ENCODE measurements around the gene C16orf96. TPM values are rescaled to one million over a fixed set of nuclear protein-coding genes. Genes with fewer than 3 reads are reported as not detected.

C16orf96 gene
- polyA plus RNA-seq, 1 donor, result 0.18 TPM

DNA sequence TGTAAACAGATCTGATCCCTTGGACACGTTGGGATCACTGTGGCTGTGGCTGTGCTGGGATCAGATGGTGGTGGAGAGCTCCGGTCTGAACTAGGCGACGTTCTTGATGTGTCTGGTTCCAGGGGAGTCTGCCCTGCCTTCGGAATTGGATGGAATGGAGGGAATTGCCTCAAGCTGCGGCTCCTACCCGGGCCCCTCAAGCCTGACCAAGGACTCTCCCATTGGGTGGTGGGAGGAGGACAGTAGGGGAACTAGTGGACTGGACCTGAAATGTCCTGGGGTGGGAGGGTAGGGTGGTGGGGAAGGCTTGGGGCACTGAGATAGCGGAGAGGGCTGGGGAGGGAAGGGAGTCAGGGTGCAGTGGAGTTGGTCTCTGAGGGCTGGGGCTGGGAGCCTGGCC is 61.7 kb downstream of the C16orf96 start:
- no peak for DNase-seq
- no peaks in the 10 kb centered on the region for H3K27me3 ChIP-seq (ENCODE audit: control insufficient read depth, insufficient read depth, low read length)
- peaks cover 39% of the 10 kb centered on the region for H3K4me1 ChIP-seq (ENCODE audit: control insufficient read depth, insufficient read depth, low read length)
- WGBS (ENCODE audit: insufficient coverage, low lambda C conversion rate), result no CpG with 5 or more reads among the region's 8 CpGs
- no peak overlapping the region for H3K4me3 ChIP-seq (ENCODE audit: low read length)
- H3K9me3 ChIP-seq (ENCODE audit: control insufficient read depth, low read depth, low read length), result peaks cover 5% of the 10 kb centered on the region
- H3K36me3 ChIP-seq (ENCODE audit: control insufficient read depth, insufficient read depth, low read length), result no peaks in the 10 kb centered on the region
- H3K27ac ChIP-seq (ENCODE audit: low read length), result peak overlapping the region; percentile 3

DNA sequence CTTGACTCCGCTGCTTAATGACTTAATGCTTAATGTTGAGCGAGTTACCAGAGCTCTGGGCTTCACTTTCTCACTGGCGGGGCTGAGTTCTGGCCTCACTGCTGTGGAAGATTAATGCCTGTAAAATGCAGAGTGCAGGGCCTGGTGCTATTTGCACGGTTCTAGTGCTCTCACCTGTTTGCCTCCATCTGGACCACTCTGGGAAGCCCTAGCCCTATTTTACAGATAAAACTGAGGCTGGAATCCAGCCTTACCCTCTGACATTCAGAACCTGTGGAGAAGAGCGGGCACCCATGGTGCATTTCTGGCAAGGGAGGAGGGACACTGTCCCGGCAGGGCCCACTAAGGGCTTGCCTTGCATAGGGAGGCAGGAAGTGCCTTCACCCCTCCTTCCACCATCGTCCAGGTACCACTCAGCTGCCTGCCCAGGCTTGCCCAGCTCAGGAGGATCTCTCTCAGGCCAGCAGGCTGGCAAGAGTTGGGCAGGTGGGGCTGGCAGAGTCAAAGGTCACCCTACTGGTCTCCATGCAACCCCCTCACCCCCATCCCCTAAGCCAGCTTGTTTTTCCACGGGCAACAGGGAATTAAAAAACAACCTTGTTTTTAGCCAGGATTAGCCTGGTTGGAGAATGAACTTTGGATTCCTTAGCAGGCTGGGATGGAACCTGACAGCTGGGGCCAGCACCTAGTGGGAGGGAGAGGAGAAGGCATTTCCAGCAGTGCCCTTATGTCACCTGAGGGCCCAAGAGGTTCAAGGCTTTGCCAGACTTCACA is 62.7 kb downstream of the C16orf96 start:
- no peak overlapping the region for H3K4me3 ChIP-seq (ENCODE audit: low read length)
- H3K27ac ChIP-seq (ENCODE audit: low read length), result peak overlapping the region; percentile 65
- DNase-seq, result peak; percentile 57 to 81
- peaks cover 37% of the 10 kb centered on the region for H3K4me1 ChIP-seq (ENCODE audit: control insufficient read depth, insufficient read depth, low read length)
- no CpG with 5 or more reads among the region's 8 CpGs for WGBS (ENCODE audit: insufficient coverage, low lambda C conversion rate)
- H3K27me3 ChIP-seq (ENCODE audit: control insufficient read depth, insufficient read depth, low read length), result no peaks in the 10 kb centered on the region
- peaks cover 5% of the 10 kb centered on the region for H3K9me3 ChIP-seq (ENCODE audit: control insufficient read depth, low read depth, low read length)
- H3K36me3 ChIP-seq (ENCODE audit: control insufficient read depth, insufficient read depth, low read length), result no peaks in the 10 kb centered on the region

DNA sequence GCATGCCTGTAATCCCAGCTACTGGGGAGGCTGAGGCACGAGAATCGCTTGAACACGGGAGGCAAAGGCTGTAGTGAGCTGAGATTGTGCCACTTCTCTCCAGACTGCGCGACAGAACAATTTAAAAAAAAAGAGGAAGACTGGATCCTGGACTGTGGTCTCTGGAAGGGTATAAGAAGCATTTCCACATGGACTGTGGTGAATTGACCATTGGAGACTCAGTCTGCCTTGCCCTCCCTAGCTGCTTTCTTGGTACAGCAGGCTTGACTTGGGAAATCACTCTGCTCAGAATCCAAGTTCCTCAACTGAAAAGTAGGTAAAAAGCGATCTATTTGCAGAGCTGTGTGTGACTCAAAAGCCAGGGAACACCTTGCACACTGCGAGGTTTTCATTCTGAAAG is 67.5 kb downstream of the C16orf96 start:
- no CpG with 5 or more reads among the region's 7 CpGs for WGBS (ENCODE audit: insufficient coverage, low lambda C conversion rate)
- Histone ChIP-seq H3K27me3 (ENCODE audit: control insufficient read depth, insufficient read depth, low read length) (no peaks in the 10 kb centered on the region), H3K4me1 (ENCODE audit: control insufficient read depth, insufficient read depth, low read length) (peaks cover 27% of the 10 kb centered on the region), H3K4me3 (ENCODE audit: low read length) (no peak overlapping the region), H3K36me3 (ENCODE audit: control insufficient read depth, insufficient read depth, low read length) (peaks cover 3% of the 10 kb centered on the region), H3K9me3 (ENCODE audit: control insufficient read depth, low read depth, low read length) (no peaks in the 10 kb centered on the region), H3K27ac (ENCODE audit: low read length) (no peak overlapping the region)
- no peak for DNase-seq

DNA sequence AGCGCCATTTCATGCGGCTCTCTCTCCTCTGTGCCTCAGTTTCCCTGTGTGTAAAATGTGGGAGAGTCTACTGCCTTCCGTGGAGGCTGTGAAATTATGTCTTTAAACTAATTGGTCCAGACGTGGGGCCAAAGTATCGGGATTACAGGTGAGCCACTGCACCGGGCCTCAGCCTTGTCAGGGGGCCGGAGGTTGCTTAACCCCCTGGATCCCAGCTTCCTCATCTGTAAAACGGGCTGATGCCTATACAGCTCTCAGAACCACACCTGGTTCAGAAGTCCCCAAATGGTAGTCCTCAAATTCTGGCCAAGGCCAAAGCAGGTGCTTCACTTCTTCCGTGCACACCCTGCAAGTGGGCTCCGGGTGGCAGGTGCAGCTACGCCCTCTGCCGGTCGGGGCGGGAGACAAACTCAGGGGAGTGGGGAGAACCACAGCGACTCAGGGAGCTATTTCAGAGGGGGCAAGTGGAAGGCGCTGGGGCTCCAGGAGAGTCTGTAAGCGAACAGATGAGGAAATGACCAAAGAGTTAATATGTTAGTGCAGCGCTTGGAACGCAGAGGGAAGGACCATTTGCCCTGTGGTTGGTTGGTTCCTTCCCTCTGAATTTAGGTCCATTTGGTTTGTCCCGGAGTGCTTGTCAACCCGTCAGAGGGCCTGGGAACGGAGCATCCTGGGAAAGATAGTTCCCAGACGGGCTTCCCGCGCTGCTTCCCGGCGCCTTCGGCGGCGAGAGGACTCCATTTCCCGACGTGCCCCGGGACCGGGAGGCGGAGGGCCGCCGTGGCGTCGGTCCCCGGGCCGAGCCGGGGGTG is 68.1 kb downstream of the C16orf96 start, which contains the start of gene MGRN1:
MGRN1 (plus strand) TSS at position 812 of the 812 bp plus-strand sequence. CDS start 135 bp downstream, outside the sequence.
- Histone ChIP-seq H3K4me1 (ENCODE audit: control insufficient read depth, insufficient read depth, low read length) (peaks cover 21% of the 10 kb centered on the region), H3K4me3 (ENCODE audit: low read length) (peak within 1 kb of the TSS; percentile 94), H3K36me3 (ENCODE audit: control insufficient read depth, insufficient read depth, low read length) (peaks cover 3% of the 10 kb centered on the region), H3K27ac (ENCODE audit: low read length) (peak within 1 kb of the TSS; percentile 99), H3K9me3 (ENCODE audit: control insufficient read depth, low read depth, low read length) (no peaks in the 10 kb centered on the region), H3K27me3 (ENCODE audit: control insufficient read depth, insufficient read depth, low read length) (no peaks in the 10 kb centered on the region)
- WGBS (ENCODE audit: insufficient coverage, low lambda C conversion rate), result 0% methylated on average over 1 of the region's 42 CpGs
- DNase-seq, result peak; percentile 97 to 99

DNA sequence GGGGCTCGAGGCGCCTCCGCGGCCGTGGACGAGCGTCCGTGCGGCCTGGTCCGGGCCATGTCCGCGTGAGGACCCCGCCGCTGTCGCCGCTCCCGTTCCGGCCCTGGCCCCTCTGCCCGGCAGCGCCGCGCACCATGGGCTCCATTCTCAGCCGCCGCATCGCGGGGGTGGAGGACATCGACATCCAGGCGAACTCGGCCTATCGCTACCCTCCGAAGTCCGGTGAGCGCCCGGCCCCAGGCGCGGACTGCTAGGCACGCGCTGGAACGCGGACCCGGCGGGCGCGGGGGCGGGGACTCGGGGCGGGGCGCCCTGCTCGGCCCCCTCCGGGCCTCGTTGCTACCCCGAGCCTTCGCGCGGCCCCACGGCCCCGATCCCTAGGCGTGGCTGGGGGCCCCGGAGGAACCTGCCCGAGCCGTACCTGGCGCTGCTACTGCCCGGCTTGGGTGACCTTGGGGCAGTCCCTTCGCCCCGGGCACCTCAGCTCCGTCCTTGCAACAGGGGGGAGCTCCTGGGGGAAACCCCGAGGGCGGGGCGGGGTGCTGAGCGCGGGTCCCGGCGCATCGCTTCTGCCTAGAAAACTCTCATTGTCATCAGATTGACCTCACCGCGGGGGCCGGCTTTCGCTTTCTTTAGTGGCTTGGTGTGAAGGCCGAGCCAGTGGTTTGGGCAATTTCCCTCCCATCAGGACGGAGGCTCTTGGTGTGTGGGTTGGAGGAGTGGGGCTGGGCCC is 68.9 kb downstream of the C16orf96 start:
- WGBS (ENCODE audit: insufficient coverage, low lambda C conversion rate), result no CpG with 5 or more reads among the region's 80 CpGs
- Histone ChIP-seq H3K4me1 (ENCODE audit: control insufficient read depth, insufficient read depth, low read length) (peaks cover 15% of the 10 kb centered on the region), H3K9me3 (ENCODE audit: control insufficient read depth, low read depth, low read length) (no peaks in the 10 kb centered on the region), H3K27me3 (ENCODE audit: control insufficient read depth, insufficient read depth, low read length) (no peaks in the 10 kb centered on the region), H3K36me3 (ENCODE audit: control insufficient read depth, insufficient read depth, low read length) (peaks cover 3% of the 10 kb centered on the region), H3K27ac (ENCODE audit: low read length) (peak overlapping the region; percentile 99), H3K4me3 (ENCODE audit: low read length) (peak overlapping the region; percentile 94)
- DNase-seq, result peak; percentile 58 to 93

DNA sequence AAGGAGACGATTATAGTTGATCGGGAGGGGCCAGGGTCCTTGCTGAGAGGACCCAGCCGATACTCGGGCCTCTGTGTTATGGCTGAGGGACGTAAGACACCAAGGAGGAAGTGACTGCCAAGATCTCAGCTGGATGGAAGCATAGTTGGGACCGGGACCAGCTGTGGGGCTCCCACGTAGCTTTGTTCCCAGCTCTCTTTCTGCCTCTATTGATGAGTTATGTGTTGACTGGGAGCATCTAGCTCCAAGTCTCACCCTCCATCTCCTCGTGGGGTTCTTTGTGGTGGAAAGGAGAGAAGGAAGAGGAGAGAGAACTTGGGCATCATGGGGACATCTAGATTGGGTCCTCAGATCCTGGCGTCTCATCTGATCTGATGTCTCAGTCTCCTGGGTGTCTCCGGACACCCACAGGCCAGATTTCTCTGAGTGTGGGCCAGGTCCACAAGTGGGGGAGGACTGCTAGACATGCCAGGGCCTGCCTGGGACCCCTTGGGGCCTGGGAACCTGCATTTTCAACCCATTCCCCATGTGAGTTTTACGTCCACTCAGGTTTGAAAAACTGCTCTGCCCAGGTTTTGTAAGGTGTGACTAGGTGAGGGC is 69.5 kb downstream of the C16orf96 start:
- Histone ChIP-seq H3K27ac (ENCODE audit: low read length) (peak overlapping the region; percentile 99), H3K36me3 (ENCODE audit: control insufficient read depth, insufficient read depth, low read length) (peaks cover 3% of the 10 kb centered on the region), H3K4me3 (ENCODE audit: low read length) (peak overlapping the region; percentile 94), H3K27me3 (ENCODE audit: control insufficient read depth, insufficient read depth, low read length) (no peaks in the 10 kb centered on the region), H3K9me3 (ENCODE audit: control insufficient read depth, low read depth, low read length) (no peaks in the 10 kb centered on the region), H3K4me1 (ENCODE audit: control insufficient read depth, insufficient read depth, low read length) (peaks cover 15% of the 10 kb centered on the region)
- no peak for DNase-seq
- WGBS (ENCODE audit: insufficient coverage, low lambda C conversion rate), result no CpG with 5 or more reads among the region's 11 CpGs

DNA sequence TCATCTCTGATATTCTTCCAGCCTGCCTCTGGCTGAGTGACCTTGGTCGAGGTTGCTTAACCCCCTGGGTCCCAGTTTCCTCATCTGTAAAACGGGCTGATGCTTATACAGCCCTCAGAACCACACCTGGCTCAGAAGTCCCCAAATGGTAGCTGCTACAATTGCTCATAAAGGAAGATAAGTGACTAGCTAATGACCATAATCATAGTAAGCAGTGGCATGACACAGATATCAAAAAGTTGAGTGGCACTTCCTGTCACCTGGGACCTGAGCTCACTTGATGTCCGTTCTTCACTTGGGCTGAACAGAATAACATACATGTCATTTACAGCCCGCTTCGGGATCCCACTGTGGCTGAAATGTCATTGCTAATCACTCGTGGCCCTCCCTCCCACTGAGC is 70.3 kb downstream of the C16orf96 start:
- Histone ChIP-seq H3K27ac (ENCODE audit: low read length) (peak overlapping the region; percentile 99), H3K36me3 (ENCODE audit: control insufficient read depth, insufficient read depth, low read length) (peaks cover 5% of the 10 kb centered on the region), H3K4me1 (ENCODE audit: control insufficient read depth, insufficient read depth, low read length) (peaks cover 15% of the 10 kb centered on the region), H3K4me3 (ENCODE audit: low read length) (peak overlapping the region; percentile 94), H3K9me3 (ENCODE audit: control insufficient read depth, low read depth, low read length) (no peaks in the 10 kb centered on the region), H3K27me3 (ENCODE audit: control insufficient read depth, insufficient read depth, low read length) (no peaks in the 10 kb centered on the region)
- no CpG with 5 or more reads among the region's 6 CpGs for WGBS (ENCODE audit: insufficient coverage, low lambda C conversion rate)
- peak in 1 of 2 donors; percentile 53 for DNase-seq

DNA sequence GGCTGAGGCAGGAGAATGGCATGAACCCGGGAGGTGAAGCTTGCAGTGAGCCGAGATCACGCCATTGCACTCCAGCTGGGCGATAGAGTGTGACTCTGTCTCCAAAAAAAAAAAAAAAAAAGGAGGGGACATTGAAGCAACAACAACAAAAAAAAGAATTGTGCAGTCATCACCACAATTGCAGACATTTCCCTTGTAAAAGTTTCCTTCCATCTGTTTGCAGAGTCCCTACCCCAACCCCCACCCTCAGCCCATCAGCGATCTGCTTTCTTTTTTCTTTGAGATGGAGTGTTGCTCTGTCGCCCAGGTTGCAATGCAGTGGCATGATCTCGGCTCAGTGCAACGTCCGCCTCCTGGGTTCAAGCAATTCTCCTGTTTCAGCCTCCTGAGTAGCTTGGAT is 72.1 kb downstream of the C16orf96 start:
- H3K4me1 ChIP-seq (ENCODE audit: control insufficient read depth, insufficient read depth, low read length), result peaks cover 15% of the 10 kb centered on the region
- no peak overlapping the region for H3K27ac ChIP-seq (ENCODE audit: low read length)
- H3K36me3 ChIP-seq (ENCODE audit: control insufficient read depth, insufficient read depth, low read length), result peaks cover 5% of the 10 kb centered on the region
- peaks cover 4% of the 10 kb centered on the region for H3K9me3 ChIP-seq (ENCODE audit: control insufficient read depth, low read depth, low read length)
- no peak for DNase-seq
- H3K27me3 ChIP-seq (ENCODE audit: control insufficient read depth, insufficient read depth, low read length), result no peaks in the 10 kb centered on the region
- 95% methylated on average over 3 of the region's 9 CpGs for WGBS (ENCODE audit: insufficient coverage, low lambda C conversion rate)
- no peak overlapping the region for H3K4me3 ChIP-seq (ENCODE audit: low read length)

DNA sequence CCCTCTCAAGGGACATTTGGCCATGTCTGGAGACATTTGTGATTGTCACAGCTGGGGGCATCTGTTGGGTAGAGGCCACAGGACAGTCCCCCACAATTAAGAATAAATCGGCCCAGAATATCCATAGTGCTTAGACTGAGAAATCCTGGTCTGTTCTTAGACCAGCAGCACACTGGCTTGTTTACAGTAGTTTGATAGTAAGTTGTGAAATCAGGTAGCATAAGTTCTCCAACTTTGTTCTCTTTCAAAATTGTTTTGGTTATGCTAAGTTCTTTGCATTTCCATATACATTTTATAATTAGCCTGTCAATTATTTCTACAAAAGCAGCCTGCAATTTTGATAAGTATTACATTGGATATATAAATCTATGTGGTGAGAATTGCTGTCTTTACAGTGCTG is 75.3 kb downstream of the C16orf96 start:
- Histone ChIP-seq H3K27ac (ENCODE audit: low read length) (no peak overlapping the region), H3K4me1 (ENCODE audit: control insufficient read depth, insufficient read depth, low read length) (peaks cover 6% of the 10 kb centered on the region), H3K9me3 (ENCODE audit: control insufficient read depth, low read depth, low read length) (peaks cover 4% of the 10 kb centered on the region), H3K36me3 (ENCODE audit: control insufficient read depth, insufficient read depth, low read length) (peaks cover 16% of the 10 kb centered on the region), H3K27me3 (ENCODE audit: control insufficient read depth, insufficient read depth, low read length) (no peaks in the 10 kb centered on the region), H3K4me3 (ENCODE audit: low read length) (no peak overlapping the region)
- no CpG with 5 or more reads among the region's 1 CpG for WGBS (ENCODE audit: insufficient coverage, low lambda C conversion rate)
- no peak for DNase-seq
